GM18508 (cell line): Measurements from ENCODE around the gene CAPZA2.
"Not testable (repeated sequence)": the region's sequence is repeated elsewhere in the genome, so short reads cannot be mapped to it uniquely, and the experiment has no call there.

Experiments used
- ATAC-seq: cut with Tn5 transposase; IDR thresholded peaks from one replicate; pipeline ENCODE4 v1.9.1; 2021; ENCODE audit warnings: moderate number of reproducible peaks; ENCODE audit not compliant: insufficient read depth, unreplicated experiment

CAPZA2 gene

GRCh38 chr7:116952635-116953371 lies 90.4 kb downstream of the CAPZA2 start:
- no peak for ATAC-seq

- ATAC-seq, result no peak
Measured at GRCh38 chr7:116953372-116953905, 91.1 kb downstream of the CAPZA2 start, which contains the start of gene ST7. ST7 (plus strand) TSS chr7:116953501; CDS start chr7:116953541, 40 bp downstream.

- no peak for ATAC-seq
Measured at GRCh38 chr7:116953906-116954838, 91.8 kb downstream of the CAPZA2 start.

GRCh38 chr7:116955340-116955739 lies 93.0 kb downstream of the CAPZA2 start:
- no peak for ATAC-seq

GRCh38 chr7:116955801-116956476 lies 93.6 kb downstream of the CAPZA2 start:
- ATAC-seq, result peak; percentile 81

- no peak for ATAC-seq
Measured at GRCh38 chr7:116956477-116956804, 94.1 kb downstream of the CAPZA2 start.

- peak; percentile 39 for ATAC-seq
Measured at GRCh38 chr7:116957874-116958273, 95.5 kb downstream of the CAPZA2 start.

GRCh38 chr7:116961966-116962673 lies 99.7 kb downstream of the CAPZA2 start:
- ATAC-seq, result not testable (repeated sequence)

- no peak for ATAC-seq
Measured at GRCh38 chr7:116963234-116963633, 100.8 kb downstream of the CAPZA2 start.

GRCh38 chr7:116966601-116967000 lies 104.2 kb downstream of the CAPZA2 start:
- no peak for ATAC-seq

- no peak for ATAC-seq
Measured at GRCh38 chr7:116967254-116967922, 105.0 kb downstream of the CAPZA2 start.

- ATAC-seq, result no peak
Measured at GRCh38 chr7:116967983-116968382, 105.6 kb downstream of the CAPZA2 start.

GRCh38 chr7:116968631-116969030 lies 106.2 kb downstream of the CAPZA2 start:
- ATAC-seq, result no peak

- no peak for ATAC-seq
Measured at GRCh38 chr7:116969371-116969902, 107.0 kb downstream of the CAPZA2 start.

GRCh38 chr7:116970238-116970910 lies 108.0 kb downstream of the CAPZA2 start:
- ATAC-seq, result peak; percentile 51

GRCh38 chr7:116971153-116971552 lies 108.8 kb downstream of the CAPZA2 start:
- ATAC-seq, result not testable (repeated sequence)
